SJSA1 (cell line): ENCODE measurements around the gene MKKS. TPM values are rescaled to one million over a fixed set of nuclear protein-coding genes. Genes with fewer than 3 reads are reported as not detected.

Experiments
- DNase-seq, 2 experiments: peaks; one replicate each; pipeline ENCODE4 v3.0.0-alpha.2; 2015 to 2020; ENCODE audit warnings: low spot score in 2 of 2, low read depth in 1 of 2
- H3K27ac ChIP-seq: fragments of 250-450 bp; sonication (Bioruptor Pico); 2 replicates; pipeline ENCODE4 v1.5.1; 2020; ENCODE audit warnings: mild to moderate bottlenecking, moderate library complexity
- H3K27me3 ChIP-seq: fragments of 250-450 bp; sonication (Bioruptor Pico); replicated peaks from 2 replicates; pipeline ENCODE4 v1.5.1; 2020; ENCODE audit warnings: mild to moderate bottlenecking, moderate library complexity
- H3K36me3 ChIP-seq: fragments of 250-450 bp; sonication (Bioruptor Pico); 2 replicates; pipeline ENCODE4 v1.5.1; 2020; ENCODE audit warnings: mild to moderate bottlenecking
- H3K4me1 ChIP-seq: fragments of 250-450 bp; sonication (Bioruptor Pico); replicated peaks from 2 replicates; pipeline ENCODE4 v1.6.1; 2021; ENCODE audit warnings: mild to moderate bottlenecking
- H3K4me3 ChIP-seq: fragments of 250-450 bp; sonication (Bioruptor Pico); 2 replicates; pipeline ENCODE4 v1.5.1; 2020; ENCODE audit warnings: mild to moderate bottlenecking
- H3K9me3 ChIP-seq: fragments of 250-450 bp; sonication (Bioruptor Pico); replicated peaks from 2 replicates; pipeline ENCODE4 v1.5.1; 2020; ENCODE audit warnings: mild to moderate bottlenecking
- total RNA-seq: library from RNA; depleted of rRNA; stranded (reverse); fragments of >200 nt; shearing (Covaris generic); gene quantifications from 2 replicates; pipeline ENCODE4 v1.2.3, GENCODE V29; 2014

Gene MKKS
- total RNA-seq, 1 experiment from 2014 or later: 11.8 TPM

DNA sequence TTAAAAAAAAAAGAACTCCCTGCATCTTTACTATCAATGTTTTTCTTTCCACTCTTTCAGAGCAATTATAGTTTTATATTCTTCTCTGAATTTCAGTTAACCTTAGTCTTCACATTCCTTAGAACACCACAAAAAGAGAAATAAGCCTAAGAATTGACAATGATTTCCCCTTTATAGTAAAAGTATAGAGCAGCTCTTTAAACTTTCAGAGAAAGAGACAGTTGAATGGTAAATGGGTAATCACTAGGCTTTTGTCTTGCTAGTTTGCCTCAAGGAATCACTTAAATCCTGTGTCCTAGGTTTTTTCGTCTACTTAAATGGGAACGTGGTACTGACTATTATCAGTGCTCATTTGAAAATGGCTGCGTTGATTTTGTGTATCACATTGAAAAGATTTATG is 32.8 kb upstream of the MKKS start:
- H3K4me3 ChIP-seq: no peak overlapping the region
- H3K9me3 ChIP-seq: no peaks in the 10 kb centered on the region
- no peak for DNase-seq
- peaks cover 44% of the 10 kb centered on the region for H3K4me1 ChIP-seq
- H3K27ac ChIP-seq: peak overlapping the region; percentile 48
- H3K27me3 ChIP-seq: no peaks in the 10 kb centered on the region
- H3K36me3 ChIP-seq: no peaks in the 10 kb centered on the region

DNA sequence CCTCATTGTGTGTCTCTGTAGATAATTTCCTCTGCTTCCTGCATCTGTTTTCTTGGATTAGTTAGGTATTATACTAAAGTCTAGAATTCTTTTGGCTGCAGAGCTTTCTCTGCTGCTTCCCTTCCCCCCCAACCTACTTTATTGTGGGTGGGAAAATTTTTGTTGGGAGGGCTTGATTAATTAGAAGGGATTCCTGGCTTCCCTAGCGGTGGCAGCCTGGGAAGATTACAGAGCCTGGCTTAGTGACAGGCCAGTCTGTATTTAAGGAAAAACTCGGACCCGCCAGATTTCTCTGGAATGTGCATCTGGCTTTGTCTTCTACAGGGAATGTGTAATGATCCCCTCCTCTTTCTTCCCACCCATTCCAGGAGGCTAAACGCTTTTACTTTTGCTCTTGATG is 32.3 kb upstream of the MKKS start:
- DNase-seq: peak in 1 of 2 experiments; percentile 47
- peak overlapping the region; percentile 48 for H3K27ac ChIP-seq

DNA sequence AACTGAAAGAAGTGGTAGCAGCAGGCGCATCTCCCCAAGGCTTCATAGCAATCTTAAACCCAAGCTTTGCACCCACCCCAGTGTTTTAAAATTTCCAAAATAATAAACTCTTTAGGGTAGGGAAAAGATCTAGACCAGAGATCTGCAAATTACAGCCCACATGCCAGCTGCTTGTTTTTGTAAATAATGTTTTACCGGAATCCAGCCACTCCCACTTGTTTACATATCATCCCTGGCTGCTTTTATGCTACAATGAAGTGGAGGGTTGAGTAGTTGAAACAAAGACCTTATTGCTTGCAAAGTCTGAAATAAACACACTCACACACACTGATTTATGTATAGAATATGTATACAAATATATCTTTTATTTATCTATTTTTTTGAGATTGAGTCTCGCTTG is 31.1 kb upstream of the MKKS start:
- Histone ChIP-seq H3K27me3 (no peaks in the 10 kb centered on the region), H3K36me3 (no peaks in the 10 kb centered on the region), H3K4me1 (peaks cover 44% of the 10 kb centered on the region), H3K9me3 (no peaks in the 10 kb centered on the region), H3K27ac (no peak overlapping the region), H3K4me3 (no peak overlapping the region)
- DNase-seq: no peak

More for the DNA sequence above, 32.3 kb upstream of the MKKS start:
- no peaks in the 10 kb centered on the region for H3K27me3 ChIP-seq
- H3K9me3 ChIP-seq: no peaks in the 10 kb centered on the region
- H3K36me3 ChIP-seq: no peaks in the 10 kb centered on the region
- H3K4me3 ChIP-seq: no peak overlapping the region
- H3K4me1 ChIP-seq: peaks cover 44% of the 10 kb centered on the region

DNA sequence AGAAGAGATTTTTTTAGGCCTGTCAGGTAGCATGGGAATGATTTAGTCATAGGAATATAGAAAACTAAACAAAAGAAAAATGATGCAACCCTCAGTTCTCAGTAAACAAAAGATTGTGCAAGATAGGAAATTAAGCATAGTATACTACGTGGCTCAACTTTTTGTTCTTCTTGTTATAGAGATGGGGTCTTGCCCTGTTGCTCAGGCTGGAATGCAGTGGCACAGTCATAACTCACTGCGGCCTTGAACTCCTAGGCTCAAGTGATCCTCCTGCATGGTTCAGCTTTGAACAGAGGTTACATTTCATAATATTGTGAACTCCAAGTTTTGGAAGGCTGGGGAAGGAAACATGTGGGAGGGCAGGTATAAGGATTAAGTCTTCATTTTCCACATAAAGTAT is 29.6 kb upstream of the MKKS start:
- no peaks in the 10 kb centered on the region for H3K27me3 ChIP-seq
- no peak overlapping the region for H3K27ac ChIP-seq
- H3K36me3 ChIP-seq: no peaks in the 10 kb centered on the region
- H3K4me1 ChIP-seq: peaks cover 38% of the 10 kb centered on the region
- H3K4me3 ChIP-seq: no peak overlapping the region
- no peak for DNase-seq
- no peaks in the 10 kb centered on the region for H3K9me3 ChIP-seq

DNA sequence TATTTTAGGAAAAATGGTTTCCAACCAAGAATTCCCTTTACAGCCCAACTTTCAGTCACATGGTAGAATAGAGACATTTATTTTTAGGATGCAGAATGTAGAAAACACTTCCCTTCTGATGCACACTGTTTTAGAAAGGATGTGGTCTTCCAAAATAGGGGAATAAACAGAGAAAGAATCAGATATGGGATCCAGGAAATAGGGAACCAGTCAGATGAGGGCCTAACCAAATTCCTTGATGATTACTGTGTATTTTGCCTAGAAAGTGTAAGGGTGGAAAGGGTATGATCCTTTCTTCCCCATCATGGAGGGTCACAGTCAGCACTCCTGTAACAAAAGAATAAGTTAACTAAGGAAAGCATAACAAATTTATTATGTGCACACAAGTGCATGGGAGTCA is 28.5 kb upstream of the MKKS start:
- Histone ChIP-seq H3K27ac (no peak overlapping the region), H3K36me3 (no peaks in the 10 kb centered on the region), H3K27me3 (no peaks in the 10 kb centered on the region), H3K4me1 (peaks cover 29% of the 10 kb centered on the region), H3K9me3 (no peaks in the 10 kb centered on the region), H3K4me3 (no peak overlapping the region)
- no peak for DNase-seq

DNA sequence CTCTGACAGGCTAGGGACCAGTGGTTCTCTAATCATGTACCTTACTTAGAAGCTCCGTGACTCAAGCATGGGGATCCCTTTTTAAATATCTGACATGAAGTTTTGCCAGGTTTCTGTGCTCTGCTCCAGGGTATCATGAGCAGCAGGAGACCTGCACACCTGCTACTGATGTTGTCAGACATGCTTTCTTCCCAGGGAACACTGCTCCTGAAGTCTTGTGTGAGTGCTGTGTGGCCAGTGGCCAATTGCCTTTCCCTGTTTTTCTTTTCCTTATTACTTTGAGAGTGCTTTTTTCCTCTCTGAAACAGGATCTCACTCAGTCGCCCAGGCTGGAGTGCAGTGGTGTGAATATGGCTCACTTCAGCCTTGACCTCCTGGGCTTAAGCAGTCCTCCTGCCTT is 27.5 kb upstream of the MKKS start:
- H3K4me1 ChIP-seq: peaks cover 23% of the 10 kb centered on the region
- no peaks in the 10 kb centered on the region for H3K27me3 ChIP-seq
- no peaks in the 10 kb centered on the region for H3K36me3 ChIP-seq
- H3K9me3 ChIP-seq: no peaks in the 10 kb centered on the region
- H3K4me3 ChIP-seq: no peak overlapping the region
- H3K27ac ChIP-seq: no peak overlapping the region
- DNase-seq: no peak

DNA sequence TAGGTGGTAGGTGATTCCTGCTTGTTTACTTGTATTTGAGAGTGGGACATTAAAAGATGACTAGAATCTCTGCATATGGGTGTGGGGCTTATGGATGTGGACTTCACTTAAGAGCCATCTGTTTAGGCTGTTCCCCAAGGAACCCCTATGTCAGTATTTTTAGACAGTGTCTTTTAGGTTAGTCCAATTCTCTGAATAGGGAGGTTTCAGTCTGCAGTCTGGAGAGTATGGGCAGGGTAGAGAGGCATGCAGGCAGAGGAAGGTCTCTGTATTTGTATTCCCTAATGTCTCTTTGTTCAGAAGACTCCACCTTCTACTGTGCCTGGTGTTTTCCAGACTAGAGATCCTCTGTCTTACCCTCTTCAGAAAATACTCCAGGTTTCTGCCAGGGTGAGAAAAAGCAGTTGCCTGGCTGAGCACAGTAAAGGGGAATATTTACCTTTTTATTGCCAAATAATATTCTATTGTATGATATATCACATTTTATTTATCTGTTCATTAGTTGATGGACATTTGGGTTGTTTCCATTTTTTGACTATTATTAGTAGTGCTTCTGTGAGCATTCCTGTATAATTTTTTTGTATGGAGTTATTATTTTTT is 20.2 kb upstream of the MKKS start:
- Histone ChIP-seq H3K27me3 (no peaks in the 10 kb centered on the region), H3K9me3 (no peaks in the 10 kb centered on the region), H3K36me3 (no peaks in the 10 kb centered on the region), H3K27ac (no peak overlapping the region), H3K4me3 (no peak overlapping the region), H3K4me1 (peaks cover 9% of the 10 kb centered on the region)
- no peak for DNase-seq

DNA sequence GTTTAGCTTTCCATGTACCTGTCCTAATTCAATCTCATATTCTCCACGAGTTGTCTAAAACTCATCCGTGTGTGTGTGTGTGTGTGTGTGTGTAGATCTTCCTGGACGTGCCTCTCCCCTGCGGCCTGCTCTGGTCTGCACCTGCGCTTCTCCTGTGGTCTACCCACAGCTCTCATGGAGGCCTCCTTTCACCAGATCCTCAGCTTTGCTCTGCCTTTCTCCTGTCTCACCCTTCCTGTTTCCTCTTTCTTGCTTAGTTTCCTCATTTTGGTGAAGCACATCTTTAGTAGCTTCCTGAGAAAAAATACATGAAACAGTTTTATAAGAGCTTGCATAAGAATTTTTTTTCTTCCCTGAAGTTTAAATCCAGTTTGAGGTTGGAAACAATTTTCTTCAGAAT is 19.2 kb upstream of the MKKS start:
- Histone ChIP-seq H3K27me3 (no peaks in the 10 kb centered on the region), H3K36me3 (no peaks in the 10 kb centered on the region), H3K9me3 (no peaks in the 10 kb centered on the region), H3K27ac (no peak overlapping the region), H3K4me3 (no peak overlapping the region), H3K4me1 (peaks cover 9% of the 10 kb centered on the region)
- DNase-seq: no peak

DNA sequence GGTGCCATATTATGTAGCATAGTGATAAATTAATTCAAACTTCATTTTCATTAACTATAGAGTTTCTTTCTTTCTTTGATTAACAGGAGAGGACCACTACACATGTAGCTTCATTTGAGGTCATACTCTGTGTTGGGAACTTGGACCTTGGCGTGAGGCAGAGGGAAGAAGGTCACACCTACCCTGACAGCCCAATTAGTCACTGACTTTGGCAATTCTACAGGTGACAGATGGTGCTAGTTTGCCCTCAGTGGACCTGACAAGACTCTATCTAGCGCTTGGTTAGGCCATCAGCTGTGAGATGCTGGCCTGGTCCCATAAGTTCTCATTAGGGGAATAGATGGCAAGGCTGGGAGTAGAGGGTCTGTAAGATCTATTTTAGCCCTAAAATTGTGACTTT is 15.2 kb upstream of the MKKS start:
- DNase-seq: no peak
- no peaks in the 10 kb centered on the region for H3K36me3 ChIP-seq
- no peak overlapping the region for H3K27ac ChIP-seq
- H3K27me3 ChIP-seq: no peaks in the 10 kb centered on the region
- no peak overlapping the region for H3K4me3 ChIP-seq
- no peaks in the 10 kb centered on the region for H3K9me3 ChIP-seq
- H3K4me1 ChIP-seq: peaks cover 18% of the 10 kb centered on the region

DNA sequence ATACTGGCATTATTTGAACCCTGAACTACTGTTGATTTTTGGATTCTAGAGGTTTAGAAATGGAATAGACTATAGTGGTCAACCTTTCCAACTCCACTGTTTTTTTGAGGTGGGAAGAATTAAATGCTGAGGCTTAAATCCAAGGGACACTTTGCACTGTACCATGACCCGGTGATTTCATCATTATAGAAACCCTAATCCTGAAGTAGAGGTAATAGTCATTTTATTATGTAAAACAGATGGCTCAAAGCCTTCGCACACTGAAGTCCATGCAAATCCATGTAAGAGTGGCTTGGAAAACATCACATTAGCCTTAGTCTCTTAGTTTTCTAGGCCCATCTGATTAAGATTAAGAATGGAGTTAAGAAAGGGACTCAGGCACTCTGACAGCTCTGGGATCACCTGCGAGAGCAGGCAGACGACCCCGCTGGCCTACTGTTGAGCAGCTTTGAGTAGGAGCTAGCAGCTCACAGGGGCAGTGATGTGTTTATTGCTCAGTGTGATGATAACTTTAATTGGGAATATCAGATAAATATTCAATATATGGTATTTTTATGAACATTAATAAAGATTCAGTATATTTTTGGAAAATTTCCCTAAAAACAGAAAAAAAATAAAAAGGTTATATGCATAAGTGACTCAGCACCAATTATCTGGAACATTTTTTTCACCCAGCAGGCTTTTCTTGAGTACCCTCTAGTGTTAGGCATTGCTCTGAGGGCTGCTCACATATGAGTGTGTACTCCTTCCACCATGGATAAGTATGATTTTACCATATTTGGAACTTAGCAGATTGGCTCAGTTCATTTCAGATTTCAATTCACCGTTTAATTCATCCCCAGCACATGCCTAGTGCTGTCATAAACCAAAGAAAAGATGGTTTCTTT is 14.5 kb upstream of the MKKS start:
- no peak for DNase-seq
- H3K9me3 ChIP-seq: no peaks in the 10 kb centered on the region
- peaks cover 18% of the 10 kb centered on the region for H3K4me1 ChIP-seq
- no peak overlapping the region for H3K4me3 ChIP-seq
- no peaks in the 10 kb centered on the region for H3K27me3 ChIP-seq
- H3K27ac ChIP-seq: no peak overlapping the region
- H3K36me3 ChIP-seq: no peaks in the 10 kb centered on the region

DNA sequence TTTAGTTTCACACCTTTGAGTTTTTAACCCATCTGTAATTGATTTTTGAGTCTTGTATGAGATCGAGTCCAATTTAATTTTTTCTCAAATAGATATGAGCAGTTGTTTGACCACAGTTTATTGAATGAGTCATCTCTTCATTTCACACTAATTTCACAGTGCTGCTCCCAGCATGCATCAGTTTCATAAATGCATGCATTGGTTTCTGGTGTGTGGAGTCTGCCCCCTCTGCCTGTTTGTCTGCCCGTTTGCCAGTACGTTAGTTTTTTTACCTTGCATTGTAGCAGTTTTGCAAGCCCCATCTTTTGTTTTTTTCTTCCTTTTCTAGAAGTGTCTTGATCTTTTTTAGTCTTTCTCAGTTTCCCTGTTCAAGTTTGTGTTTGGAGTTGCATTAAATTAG is 13.0 kb upstream of the MKKS start:
- no peaks in the 10 kb centered on the region for H3K9me3 ChIP-seq
- no peak overlapping the region for H3K27ac ChIP-seq
- H3K4me1 ChIP-seq: peaks cover 17% of the 10 kb centered on the region
- peak in 1 of 2 experiments; percentile 45 for DNase-seq
- no peak overlapping the region for H3K4me3 ChIP-seq
- H3K27me3 ChIP-seq: no peaks in the 10 kb centered on the region
- H3K36me3 ChIP-seq: no peaks in the 10 kb centered on the region

DNA sequence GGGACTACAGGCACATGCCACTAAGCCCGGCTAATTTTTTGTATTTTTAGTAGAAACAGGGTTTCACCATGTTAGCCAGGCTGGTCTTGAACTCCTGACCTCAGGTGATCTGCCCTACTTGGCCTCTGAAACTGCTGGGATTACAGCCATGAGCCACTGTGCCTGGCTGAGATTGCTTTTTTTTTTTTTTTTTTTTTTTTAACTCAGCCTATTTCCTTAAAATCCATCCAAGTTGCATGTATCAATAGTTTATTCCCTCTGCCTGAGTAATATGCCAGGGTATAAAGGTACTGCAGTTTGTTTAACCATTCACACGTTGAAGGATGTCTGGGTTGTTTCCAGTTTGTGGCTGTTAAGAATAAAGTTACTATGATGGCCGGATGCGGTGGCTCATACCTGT is 11.7 kb upstream of the MKKS start:
- no peak for DNase-seq
- Histone ChIP-seq H3K9me3 (no peaks in the 10 kb centered on the region), H3K4me1 (peaks cover 8% of the 10 kb centered on the region)

DNA sequence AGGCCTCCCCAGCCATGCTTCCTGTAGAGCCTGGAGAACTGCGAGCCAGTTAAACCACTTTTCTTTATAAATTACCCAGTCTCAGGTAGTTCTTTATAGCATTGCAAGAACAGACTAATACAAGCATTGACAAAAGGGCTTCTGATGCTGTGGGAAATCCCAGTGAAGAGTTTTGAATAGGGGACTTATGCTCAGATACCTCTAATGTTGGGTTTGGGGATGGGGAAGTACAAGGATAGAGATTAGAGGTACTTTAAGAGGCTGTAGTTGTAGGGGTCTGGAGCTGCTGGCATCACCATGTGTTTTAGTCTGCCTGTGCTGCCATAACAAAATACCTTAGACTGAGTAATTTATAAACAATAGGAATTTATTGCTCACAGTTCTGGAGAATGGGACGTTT is 9.9 kb upstream of the MKKS start:
- Histone ChIP-seq H3K27me3 (no peaks in the 10 kb centered on the region), H3K4me1 (peaks cover 8% of the 10 kb centered on the region), H3K36me3 (no peaks in the 10 kb centered on the region), H3K4me3 (no peak overlapping the region), H3K9me3 (no peaks in the 10 kb centered on the region), H3K27ac (no peak overlapping the region)
- DNase-seq: no peak

More for the DNA sequence above, 11.7 kb upstream of the MKKS start:
- H3K27ac ChIP-seq: no peak overlapping the region
- H3K4me3 ChIP-seq: no peak overlapping the region
- H3K36me3 ChIP-seq: no peaks in the 10 kb centered on the region
- no peaks in the 10 kb centered on the region for H3K27me3 ChIP-seq

DNA sequence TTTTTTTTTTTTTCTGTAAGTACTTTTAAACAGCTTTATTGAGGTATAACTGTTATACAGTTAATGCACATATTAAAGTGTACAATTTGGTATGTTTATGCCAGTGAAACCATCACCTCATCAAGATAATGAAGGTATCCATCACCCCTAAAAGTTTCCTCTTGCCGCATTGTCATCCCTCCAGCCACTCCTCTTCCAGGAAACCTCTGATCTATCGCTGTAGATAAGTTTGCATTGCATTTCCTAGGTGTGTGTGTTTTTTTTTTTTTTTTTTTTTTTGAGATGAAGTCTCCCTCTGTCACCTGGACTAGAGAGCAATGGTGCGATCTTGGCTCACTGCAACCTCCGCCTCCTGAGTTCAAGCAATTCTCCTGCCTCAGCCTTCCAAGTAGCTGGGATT is 4.2 kb upstream of the MKKS start:
- Histone ChIP-seq H3K4me3 (no peak overlapping the region), H3K27ac (no peak overlapping the region), H3K9me3 (no peaks in the 10 kb centered on the region), H3K27me3 (no peaks in the 10 kb centered on the region), H3K36me3 (peaks cover 5% of the 10 kb centered on the region; the same call in 1 of the 2 replicates), H3K4me1 (peaks cover 8% of the 10 kb centered on the region)
- DNase-seq: no peak
